Measurements from ENCODE around the gene RPLP1. TPM values are rescaled to one million over a fixed set of nuclear protein-coding genes. Genes with fewer than 3 reads are reported as not detected.
A peak's percentile ranks its signal among the peaks of the same experiment; 100 is the strongest.

RPLP1 gene
- total RNA-seq, 1 donor from 2014 or later, result 119 TPM

DNA sequence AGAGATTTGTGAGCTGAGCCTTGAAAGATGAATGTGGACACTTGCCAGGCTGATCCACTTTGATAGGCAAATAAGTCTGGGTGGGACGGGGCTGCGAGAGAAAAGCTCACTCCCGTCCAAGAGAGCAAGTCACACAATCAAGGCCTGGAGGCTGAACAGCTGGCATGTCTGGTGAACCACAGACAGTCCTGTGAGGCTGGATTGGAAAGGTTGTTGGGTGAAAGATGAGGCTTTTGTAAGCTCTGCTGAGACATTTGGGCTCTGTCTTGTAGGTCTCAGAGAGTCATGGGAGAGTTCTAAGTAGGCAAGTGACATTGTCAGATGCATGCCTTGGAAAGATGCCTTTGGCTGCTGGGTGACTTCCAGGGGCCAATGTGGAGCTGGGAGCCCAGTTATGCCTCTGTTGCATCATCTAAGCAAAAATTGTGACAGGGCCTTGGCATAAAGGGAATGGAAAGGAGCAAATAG, 38.5 kb downstream of the RPLP1 start:
- H3K9ac ChIP-seq (ENCODE audit: low read depth in 1 of 3, low read length in 3 of 3), result peak overlapping the region in 1 of 3 donors; percentile 41

DNA sequence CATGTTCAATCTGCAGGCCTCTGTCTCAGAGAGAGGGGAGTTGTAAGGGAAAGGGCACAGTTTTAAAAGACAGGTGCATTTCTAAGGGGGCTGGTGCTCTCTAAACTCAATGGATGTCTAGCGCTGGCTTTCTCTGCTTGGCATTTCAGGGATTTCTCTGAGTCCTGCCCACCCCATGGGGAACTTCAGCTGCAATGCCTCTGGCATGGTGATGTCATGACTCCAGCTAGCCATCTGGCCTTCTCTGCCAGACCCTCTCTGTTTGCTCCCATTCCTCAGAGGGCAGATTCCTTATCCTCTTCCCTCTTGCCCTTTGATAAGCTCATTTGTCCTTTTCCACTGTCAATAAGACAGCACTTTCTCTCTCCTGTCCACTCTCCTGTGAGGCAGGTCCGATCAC, 40.8 kb downstream of the RPLP1 start:
- no peak overlapping the region for H3K27ac ChIP-seq (ENCODE audit: low read depth, low read length)
- no peaks in the 10 kb centered on the region for H3K36me3 ChIP-seq (ENCODE audit: control insufficient read depth in 3 of 3, insufficient read depth in 3 of 3, low read length in 3 of 3)
- no peak overlapping the region for H3K4me3 ChIP-seq (ENCODE audit: low read length in 3 of 3)
- H3K4me1 ChIP-seq (ENCODE audit: control insufficient read depth in 3 of 3, insufficient read depth in 3 of 3, low read length in 3 of 3), result peaks cover 4 to 15% (median 14%) of the 10 kb centered on the region in 3 donors
- H3K27me3 ChIP-seq (ENCODE audit: control insufficient read depth in 3 of 3, insufficient read depth in 3 of 3, low read length in 3 of 3), result no peaks in the 10 kb centered on the region
- no peak overlapping the region for H3K9ac ChIP-seq (ENCODE audit: low read depth in 1 of 3, low read length in 3 of 3)
- no peaks in the 10 kb centered on the region for H3K9me3 ChIP-seq (ENCODE audit: control insufficient read depth in 3 of 3, low read length in 3 of 3)

More for the DNA sequence above, 38.5 kb downstream of the RPLP1 start:
- no peaks in the 10 kb centered on the region for H3K9me3 ChIP-seq (ENCODE audit: control insufficient read depth in 3 of 3, low read length in 3 of 3)
- H3K36me3 ChIP-seq (ENCODE audit: control insufficient read depth in 3 of 3, insufficient read depth in 3 of 3, low read length in 3 of 3), result no peaks in the 10 kb centered on the region
- H3K27me3 ChIP-seq (ENCODE audit: control insufficient read depth in 3 of 3, insufficient read depth in 3 of 3, low read length in 3 of 3), result no peaks in the 10 kb centered on the region
- peaks cover 4 to 14% (median 13%) of the 10 kb centered on the region in 3 donors for H3K4me1 ChIP-seq (ENCODE audit: control insufficient read depth in 3 of 3, insufficient read depth in 3 of 3, low read length in 3 of 3)
- no peak overlapping the region for H3K4me3 ChIP-seq (ENCODE audit: low read length in 3 of 3)
- peak overlapping the region; percentile 28 for H3K27ac ChIP-seq (ENCODE audit: low read depth, low read length)

DNA sequence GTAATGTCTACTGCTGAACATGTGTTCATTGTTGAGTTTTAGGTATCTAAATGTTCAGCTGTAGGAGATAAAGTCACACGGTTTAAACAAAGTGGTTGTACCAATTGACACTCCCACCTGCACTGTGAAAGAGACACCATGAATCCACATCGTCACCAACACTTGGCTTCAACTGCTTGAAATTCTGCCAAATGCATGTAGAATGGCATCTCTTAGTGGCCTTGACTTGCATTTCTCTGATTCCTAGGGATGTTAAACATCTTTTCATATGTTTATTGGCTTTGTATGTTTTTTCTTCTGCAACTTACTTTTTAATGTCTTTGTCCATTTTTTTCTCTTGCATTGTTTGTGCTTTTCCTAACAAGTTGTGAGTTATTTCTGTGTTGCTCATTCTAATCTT, 43.4 kb downstream of the RPLP1 start:
- H3K36me3 ChIP-seq (ENCODE audit: control insufficient read depth in 3 of 3, insufficient read depth in 3 of 3, low read length in 3 of 3), result no peaks in the 10 kb centered on the region
- H3K9me3 ChIP-seq (ENCODE audit: control insufficient read depth in 3 of 3, low read length in 3 of 3), result no peaks in the 10 kb centered on the region
- no peak overlapping the region for H3K4me3 ChIP-seq (ENCODE audit: low read length in 3 of 3)
- no peaks in the 10 kb centered on the region for H3K27me3 ChIP-seq (ENCODE audit: control insufficient read depth in 3 of 3, insufficient read depth in 3 of 3, low read length in 3 of 3)
- no peak overlapping the region for H3K9ac ChIP-seq (ENCODE audit: low read depth in 1 of 3, low read length in 3 of 3)
- H3K4me1 ChIP-seq (ENCODE audit: control insufficient read depth in 3 of 3, insufficient read depth in 3 of 3, low read length in 3 of 3), result peaks cover 10 to 25% (median 19%) of the 10 kb centered on the region in 3 donors
- H3K27ac ChIP-seq (ENCODE audit: low read depth, low read length), result no peak overlapping the region

DNA sequence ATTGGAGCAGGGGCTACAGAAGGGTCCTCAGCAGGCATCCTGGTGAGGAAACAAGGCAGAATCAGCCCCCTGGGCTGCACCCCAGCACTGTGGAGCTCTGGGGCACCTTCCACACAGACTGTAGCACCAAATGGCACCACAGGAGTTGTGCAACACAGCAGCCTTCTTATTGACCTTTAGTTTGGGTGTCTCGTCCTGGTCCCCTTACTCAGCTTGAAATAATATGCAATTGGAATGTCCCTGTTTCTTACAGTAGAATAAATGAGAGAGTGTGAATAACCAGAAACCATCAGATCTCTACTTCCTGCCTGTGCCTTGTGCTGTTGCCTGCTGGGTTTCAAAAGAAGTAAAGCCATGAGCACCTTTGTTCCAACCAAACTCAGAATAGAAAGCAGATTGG, 44.5 kb downstream of the RPLP1 start:
- Histone ChIP-seq H3K27ac (ENCODE audit: low read depth, low read length) (no peak overlapping the region), H3K9ac (ENCODE audit: low read depth in 1 of 3, low read length in 3 of 3) (no peak overlapping the region), H3K4me3 (ENCODE audit: low read length in 3 of 3) (no peak overlapping the region), H3K27me3 (ENCODE audit: control insufficient read depth in 3 of 3, insufficient read depth in 3 of 3, low read length in 3 of 3) (no peaks in the 10 kb centered on the region), H3K36me3 (ENCODE audit: control insufficient read depth in 3 of 3, insufficient read depth in 3 of 3, low read length in 3 of 3) (no peaks in the 10 kb centered on the region), H3K9me3 (ENCODE audit: control insufficient read depth in 3 of 3, low read length in 3 of 3) (no peaks in the 10 kb centered on the region), H3K4me1 (ENCODE audit: control insufficient read depth in 3 of 3, insufficient read depth in 3 of 3, low read length in 3 of 3) (peaks cover 10 to 21% (median 15%) of the 10 kb centered on the region in 3 donors)

DNA sequence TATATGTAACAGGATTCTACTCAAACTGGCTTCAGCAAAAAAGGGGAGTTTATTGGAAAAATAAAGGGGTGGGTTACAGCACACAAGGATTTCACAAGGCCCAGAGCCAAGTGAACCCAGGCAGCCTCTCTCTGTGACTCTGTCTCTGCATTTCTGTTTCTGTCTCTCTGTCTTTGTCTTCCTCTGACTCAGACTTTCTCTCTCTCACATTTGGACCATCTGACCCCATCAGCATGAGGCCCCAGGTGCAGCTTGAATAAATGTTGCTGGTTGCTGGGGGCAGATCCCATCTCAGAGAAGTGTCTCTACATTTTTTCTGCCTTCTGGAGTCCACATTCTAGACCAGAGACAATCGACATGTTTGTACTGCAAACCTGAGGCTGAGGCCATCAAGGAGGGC, 45.0 kb downstream of the RPLP1 start:
- Histone ChIP-seq H3K36me3 (ENCODE audit: control insufficient read depth in 3 of 3, insufficient read depth in 3 of 3, low read length in 3 of 3) (no peaks in the 10 kb centered on the region), H3K27me3 (ENCODE audit: control insufficient read depth in 3 of 3, insufficient read depth in 3 of 3, low read length in 3 of 3) (no peaks in the 10 kb centered on the region), H3K4me3 (ENCODE audit: low read length in 3 of 3) (no peak overlapping the region), H3K9ac (ENCODE audit: low read depth in 1 of 3, low read length in 3 of 3) (no peak overlapping the region), H3K4me1 (ENCODE audit: control insufficient read depth in 3 of 3, insufficient read depth in 3 of 3, low read length in 3 of 3) (peaks cover 10 to 21% (median 15%) of the 10 kb centered on the region in 3 donors), H3K27ac (ENCODE audit: low read depth, low read length) (no peak overlapping the region), H3K9me3 (ENCODE audit: control insufficient read depth in 3 of 3, low read length in 3 of 3) (no peaks in the 10 kb centered on the region)

DNA sequence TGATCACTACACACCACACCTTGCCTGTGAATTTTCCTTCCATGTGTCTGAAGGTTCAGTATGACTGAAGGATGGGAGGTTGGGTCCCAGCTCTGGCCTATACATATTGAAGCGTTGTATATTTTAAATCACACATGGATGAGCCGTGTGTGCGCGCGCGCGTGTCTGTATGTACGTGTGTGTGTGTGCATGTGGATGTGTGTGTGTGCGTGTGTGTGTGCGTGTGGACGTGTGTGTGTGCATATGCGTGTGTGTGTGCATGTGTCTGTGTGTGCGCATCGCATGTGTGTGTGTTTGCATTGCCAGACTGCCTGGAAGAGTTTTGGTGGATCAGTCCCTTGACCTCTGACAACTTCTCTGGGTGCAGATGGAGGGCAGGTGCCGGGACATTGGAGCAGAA, 45.7 kb downstream of the RPLP1 start:
- Histone ChIP-seq H3K9ac (ENCODE audit: low read depth in 1 of 3, low read length in 3 of 3) (no peak overlapping the region), H3K36me3 (ENCODE audit: control insufficient read depth in 3 of 3, insufficient read depth in 3 of 3, low read length in 3 of 3) (no peaks in the 10 kb centered on the region), H3K27me3 (ENCODE audit: control insufficient read depth in 3 of 3, insufficient read depth in 3 of 3, low read length in 3 of 3) (no peaks in the 10 kb centered on the region), H3K27ac (ENCODE audit: low read depth, low read length) (no peak overlapping the region), H3K4me1 (ENCODE audit: control insufficient read depth in 3 of 3, insufficient read depth in 3 of 3, low read length in 3 of 3) (peaks cover 10 to 21% (median 15%) of the 10 kb centered on the region in 3 donors), H3K4me3 (ENCODE audit: low read length in 3 of 3) (no peak overlapping the region), H3K9me3 (ENCODE audit: control insufficient read depth in 3 of 3, low read length in 3 of 3) (no peaks in the 10 kb centered on the region)

DNA sequence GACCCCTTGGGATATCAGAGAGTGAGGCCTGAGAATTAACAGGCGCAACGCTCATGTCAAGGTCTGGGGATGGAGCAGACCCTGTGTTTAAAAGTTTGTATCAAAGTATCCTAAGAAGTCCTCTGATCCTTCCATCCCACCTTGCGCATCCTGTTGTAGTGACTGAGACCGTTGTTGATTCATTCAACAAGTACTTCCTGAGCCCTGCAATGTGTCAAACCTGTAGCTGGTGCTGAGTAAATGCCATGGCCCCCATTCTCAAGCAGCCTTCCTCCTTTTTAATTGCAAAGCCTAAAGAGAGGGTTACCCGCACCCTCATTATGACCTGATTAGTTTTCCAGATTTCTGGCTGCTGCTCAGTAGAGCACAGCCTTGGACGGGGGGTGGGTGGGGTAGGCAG, 46.4 kb downstream of the RPLP1 start:
- Histone ChIP-seq H3K27me3 (ENCODE audit: control insufficient read depth in 3 of 3, insufficient read depth in 3 of 3, low read length in 3 of 3) (no peaks in the 10 kb centered on the region), H3K4me1 (ENCODE audit: control insufficient read depth in 3 of 3, insufficient read depth in 3 of 3, low read length in 3 of 3) (peaks cover 10 to 17% (median 15%) of the 10 kb centered on the region in 3 donors)

DNA sequence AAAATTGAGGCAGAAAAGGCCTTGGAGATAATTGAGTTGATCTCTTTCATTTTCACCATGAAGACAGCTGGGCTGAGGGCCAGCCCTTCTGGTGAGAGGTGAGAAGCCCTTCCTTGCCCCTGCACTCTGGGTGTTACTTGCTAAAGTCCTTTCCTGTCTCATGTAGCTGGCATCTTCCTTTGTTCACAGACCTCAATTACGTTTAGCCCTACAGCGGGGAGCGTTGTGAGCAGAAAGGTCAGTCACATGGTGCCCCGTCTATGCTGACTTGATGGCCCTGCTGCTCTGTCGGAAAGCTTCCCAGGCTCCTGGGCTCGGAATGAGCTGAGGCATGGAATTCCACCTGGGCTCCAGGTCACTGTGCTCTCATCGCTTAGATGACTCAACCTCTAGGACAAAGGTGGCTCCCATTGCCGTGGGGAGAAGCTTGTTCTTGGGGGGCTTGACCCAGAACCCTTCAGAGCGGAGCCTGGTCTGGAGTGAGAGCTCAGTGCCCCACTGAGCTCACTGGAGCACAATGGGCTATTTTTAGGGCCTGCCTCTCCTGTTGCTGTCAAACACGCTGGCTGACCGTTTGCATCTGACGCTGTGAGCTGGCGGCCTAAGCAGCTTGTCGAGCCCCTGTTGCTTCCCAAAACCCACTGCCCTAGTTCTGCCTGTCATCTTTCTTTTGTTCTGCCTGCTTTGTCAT, 47.0 kb downstream of the RPLP1 start:
- peaks cover 10 to 17% (median 15%) of the 10 kb centered on the region in 3 donors for H3K4me1 ChIP-seq (ENCODE audit: control insufficient read depth in 3 of 3, insufficient read depth in 3 of 3, low read length in 3 of 3)
- H3K4me3 ChIP-seq (ENCODE audit: low read length in 3 of 3), result peak overlapping the region in 2 of 3 donors; percentile 24 to 41
- no peaks in the 10 kb centered on the region for H3K27me3 ChIP-seq (ENCODE audit: control insufficient read depth in 3 of 3, insufficient read depth in 3 of 3, low read length in 3 of 3)
- peak overlapping the region; percentile 47 to 77 (median 69) for H3K9ac ChIP-seq (ENCODE audit: low read depth in 1 of 3, low read length in 3 of 3)
- H3K36me3 ChIP-seq (ENCODE audit: control insufficient read depth in 3 of 3, insufficient read depth in 3 of 3, low read length in 3 of 3), result no peaks in the 10 kb centered on the region
- no peaks in the 10 kb centered on the region for H3K9me3 ChIP-seq (ENCODE audit: control insufficient read depth in 3 of 3, low read length in 3 of 3)
- H3K27ac ChIP-seq (ENCODE audit: low read depth, low read length), result peak overlapping the region; percentile 73

More for the DNA sequence above, 46.4 kb downstream of the RPLP1 start:
- H3K36me3 ChIP-seq (ENCODE audit: control insufficient read depth in 3 of 3, insufficient read depth in 3 of 3, low read length in 3 of 3), result no peaks in the 10 kb centered on the region
- no peak overlapping the region for H3K4me3 ChIP-seq (ENCODE audit: low read length in 3 of 3)
- no peak overlapping the region for H3K27ac ChIP-seq (ENCODE audit: low read depth, low read length)
- H3K9ac ChIP-seq (ENCODE audit: low read depth in 1 of 3, low read length in 3 of 3), result no peak overlapping the region
- no peaks in the 10 kb centered on the region for H3K9me3 ChIP-seq (ENCODE audit: control insufficient read depth in 3 of 3, low read length in 3 of 3)

DNA sequence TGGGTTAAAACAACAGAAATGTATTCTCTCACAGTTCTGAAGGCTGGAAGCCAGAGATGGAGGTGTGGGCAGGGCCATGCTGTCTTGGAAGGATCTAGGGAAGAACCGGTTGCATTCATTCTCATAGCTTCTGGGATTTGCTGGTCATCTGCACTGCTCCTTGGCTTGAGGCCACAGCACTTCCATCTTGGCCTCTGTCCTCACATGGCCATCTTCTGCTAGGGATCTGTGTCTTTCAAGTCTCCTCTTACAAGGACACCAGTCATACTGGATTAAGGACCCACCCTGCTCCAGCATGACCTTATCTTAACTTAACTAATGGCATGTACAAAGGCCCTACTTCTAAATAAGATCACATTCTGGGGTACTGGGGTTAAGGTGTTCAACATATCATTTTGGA, 47.7 kb downstream of the RPLP1 start:
- Histone ChIP-seq H3K4me1 (ENCODE audit: control insufficient read depth in 3 of 3, insufficient read depth in 3 of 3, low read length in 3 of 3) (peaks cover 10 to 17% (median 15%) of the 10 kb centered on the region in 3 donors), H3K36me3 (ENCODE audit: control insufficient read depth in 3 of 3, insufficient read depth in 3 of 3, low read length in 3 of 3) (no peaks in the 10 kb centered on the region), H3K27ac (ENCODE audit: low read depth, low read length) (peak overlapping the region; percentile 73), H3K27me3 (ENCODE audit: control insufficient read depth in 3 of 3, insufficient read depth in 3 of 3, low read length in 3 of 3) (no peaks in the 10 kb centered on the region), H3K9me3 (ENCODE audit: control insufficient read depth in 3 of 3, low read length in 3 of 3) (no peaks in the 10 kb centered on the region), H3K4me3 (ENCODE audit: low read length in 3 of 3) (no peak overlapping the region), H3K9ac (ENCODE audit: low read depth in 1 of 3, low read length in 3 of 3) (peak overlapping the region; percentile 28 to 77 (median 47))

DNA sequence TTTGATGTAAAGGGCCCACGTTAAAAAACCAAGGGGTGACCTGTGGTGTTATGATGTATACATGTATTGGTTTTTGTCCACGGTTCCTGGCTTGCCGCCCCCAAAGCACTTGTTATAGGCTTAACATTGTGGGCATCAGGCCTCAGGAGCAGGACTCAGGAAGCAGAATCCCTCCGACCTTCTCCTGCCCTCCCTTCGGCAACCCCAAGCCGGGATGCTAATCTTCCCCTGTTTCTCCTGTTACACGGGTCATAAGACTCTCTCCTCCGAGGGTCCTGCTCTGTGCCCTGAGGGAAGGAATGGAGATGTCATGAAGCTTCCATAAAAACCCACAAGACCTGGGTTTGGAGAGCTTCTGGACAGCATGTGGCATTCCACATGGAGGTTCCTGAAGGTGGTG, 48.8 kb downstream of the RPLP1 start:
- Histone ChIP-seq H3K36me3 (ENCODE audit: control insufficient read depth in 3 of 3, insufficient read depth in 3 of 3, low read length in 3 of 3) (no peaks in the 10 kb centered on the region), H3K27ac (ENCODE audit: low read depth, low read length) (no peak overlapping the region), H3K9ac (ENCODE audit: low read depth in 1 of 3, low read length in 3 of 3) (no peak overlapping the region), H3K4me1 (ENCODE audit: control insufficient read depth in 3 of 3, insufficient read depth in 3 of 3, low read length in 3 of 3) (peaks cover 10 to 17% (median 15%) of the 10 kb centered on the region in 3 donors), H3K4me3 (ENCODE audit: low read length in 3 of 3) (no peak overlapping the region), H3K9me3 (ENCODE audit: control insufficient read depth in 3 of 3, low read length in 3 of 3) (no peaks in the 10 kb centered on the region), H3K27me3 (ENCODE audit: control insufficient read depth in 3 of 3, insufficient read depth in 3 of 3, low read length in 3 of 3) (no peaks in the 10 kb centered on the region)

Data from skeletal muscle tissue (tissue), 4 donors.